ENCODE measurements around the gene COPRS.

DNA sequence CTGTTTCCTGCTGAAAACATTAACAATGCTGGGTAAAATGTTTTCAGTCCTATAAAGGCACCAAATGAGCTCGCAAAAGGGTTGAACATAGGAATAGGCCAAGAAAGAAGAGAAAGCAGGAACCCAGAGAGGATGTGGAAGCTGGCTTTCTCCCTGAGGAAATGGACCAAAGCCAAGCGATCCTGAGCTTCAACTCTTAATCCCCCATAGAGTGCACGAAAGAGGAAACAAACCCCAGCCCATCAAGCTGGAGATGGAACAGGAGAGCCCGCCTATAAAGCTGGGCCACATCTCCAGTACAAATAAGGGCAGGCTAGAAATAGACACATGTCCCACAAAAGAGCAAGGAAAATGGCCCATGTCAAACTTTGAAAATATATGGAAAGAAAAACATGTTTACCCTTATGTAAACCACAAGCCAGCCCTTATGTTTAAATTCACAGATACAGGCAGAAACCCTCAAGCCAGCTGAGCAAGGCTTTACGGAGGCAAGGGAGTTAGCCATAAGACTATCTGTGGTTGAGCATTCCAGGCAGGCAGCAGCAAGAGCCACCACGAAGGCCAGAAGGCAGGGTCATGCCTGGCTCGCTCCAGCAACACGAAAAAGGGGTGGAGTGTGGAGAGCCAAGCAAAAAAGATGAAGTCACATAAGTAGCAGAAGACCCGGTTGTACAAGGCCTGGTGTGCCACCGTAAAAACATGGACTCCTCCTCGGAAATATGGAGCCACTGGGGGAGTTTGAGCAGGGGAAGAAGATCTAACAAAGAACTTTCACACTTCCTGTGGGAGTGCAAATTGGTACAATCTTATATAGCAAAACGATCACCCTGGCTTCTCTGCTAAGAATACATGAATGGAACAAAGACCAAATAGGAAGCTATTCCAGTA lies 27.8 kb downstream of the COPRS start:
- TF ChIP-seq, protein P1, sequence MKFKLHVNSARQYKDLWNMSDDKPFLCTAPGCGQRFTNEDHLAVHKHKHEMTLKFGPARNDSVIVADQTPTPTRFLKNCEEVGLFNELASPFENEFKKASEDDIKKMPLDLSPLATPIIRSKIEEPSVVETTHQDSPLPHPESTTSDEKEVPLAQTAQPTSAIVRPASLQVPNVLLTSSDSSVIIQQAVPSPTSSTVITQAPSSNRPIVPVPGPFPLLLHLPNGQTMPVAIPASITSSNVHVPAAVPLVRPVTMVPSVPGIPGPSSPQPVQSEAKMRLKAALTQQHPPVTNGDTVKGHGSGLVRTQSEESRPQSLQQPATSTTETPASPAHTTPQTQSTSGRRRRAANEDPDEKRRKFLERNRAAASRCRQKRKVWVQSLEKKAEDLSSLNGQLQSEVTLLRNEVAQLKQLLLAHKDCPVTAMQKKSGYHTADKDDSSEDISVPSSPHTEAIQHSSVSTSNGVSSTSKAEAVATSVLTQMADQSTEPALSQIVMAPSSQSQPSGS (IDR thresholded peaks at IDR 0.05; ENCODE audit: low read length): no peak
- no peak for TF ChIP-seq TEAD4 (IDR thresholded peaks at IDR 0.05; ENCODE audit: low read depth, low read length)
- TF ChIP-seq POLR2AphosphoS5 (IDR thresholded peaks at IDR 0.05; ENCODE audit: low read depth, low read length): no peak
- TF ChIP-seq POLR2A (IDR thresholded peaks at IDR 0.05; ENCODE audit: control extremely low read depth in 1 of 2, low read depth in 2 of 2, low read length in 2 of 2): no peak
- no peak for TF ChIP-seq TAF1 (IDR thresholded peaks at IDR 0.05; ENCODE audit: low read depth, low read length)
- no peak for TF ChIP-seq CREB1 (IDR thresholded peaks at IDR 0.05)
- no peak for TF ChIP-seq SIN3A (conservative IDR thresholded peaks at IDR 0.05 in 1 of 2, IDR thresholded peaks at IDR 0.05 in 1 of 2; ENCODE audit: low read depth in 1 of 2, low read length in 2 of 2)
